ENCODE measurements around the gene SLC66A1. TPM values are rescaled to one million over a fixed set of nuclear protein-coding genes. Genes with fewer than 3 reads are reported as not detected.

The SLC66A1 gene
- total RNA-seq, 6 donors from 2014 or later: 15.6 to 30.3 (median 24.3) TPM

DNA sequence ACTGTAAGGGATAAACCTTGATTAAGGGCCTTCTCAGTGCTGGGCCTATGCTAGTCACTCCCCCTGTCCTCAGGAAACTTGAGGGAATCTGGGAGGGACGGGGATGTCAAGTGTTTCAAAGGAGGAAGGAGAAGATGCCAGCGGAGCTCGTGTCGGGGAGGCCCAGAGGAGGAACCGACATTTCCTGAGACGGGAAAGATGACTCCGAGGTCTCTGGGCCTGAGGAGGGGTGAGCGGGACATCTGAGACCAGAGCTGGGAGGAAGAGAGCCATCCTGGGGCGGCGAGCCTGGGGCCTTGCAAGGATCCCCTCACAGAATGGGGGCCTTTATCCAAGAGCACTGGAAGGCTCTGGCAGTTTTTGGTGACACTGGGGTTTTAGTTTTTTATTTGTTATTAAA is 10.4 kb downstream of the SLC66A1 start:
- ATAC-seq (ENCODE audit: low FRiP score in 2 of 2) (no peak), DNase-seq (no peak)
- Histone ChIP-seq H3K36me3 (peaks cover 10 to 68% (median 48%) of the 10 kb centered on the region in 4 donors), H3K27me3 (no peaks in the 10 kb centered on the region), H3K9me3 (no peaks in the 10 kb centered on the region), H3K27ac (no peak overlapping the region), H3K4me3 (no peak overlapping the region), H3K4me1 (no peaks in the 10 kb centered on the region)
- WGBS, 2 donors: 50 to 64% methylated on average over 10 of the region's 10 CpGs
- TF ChIP-seq, protein P1, sequence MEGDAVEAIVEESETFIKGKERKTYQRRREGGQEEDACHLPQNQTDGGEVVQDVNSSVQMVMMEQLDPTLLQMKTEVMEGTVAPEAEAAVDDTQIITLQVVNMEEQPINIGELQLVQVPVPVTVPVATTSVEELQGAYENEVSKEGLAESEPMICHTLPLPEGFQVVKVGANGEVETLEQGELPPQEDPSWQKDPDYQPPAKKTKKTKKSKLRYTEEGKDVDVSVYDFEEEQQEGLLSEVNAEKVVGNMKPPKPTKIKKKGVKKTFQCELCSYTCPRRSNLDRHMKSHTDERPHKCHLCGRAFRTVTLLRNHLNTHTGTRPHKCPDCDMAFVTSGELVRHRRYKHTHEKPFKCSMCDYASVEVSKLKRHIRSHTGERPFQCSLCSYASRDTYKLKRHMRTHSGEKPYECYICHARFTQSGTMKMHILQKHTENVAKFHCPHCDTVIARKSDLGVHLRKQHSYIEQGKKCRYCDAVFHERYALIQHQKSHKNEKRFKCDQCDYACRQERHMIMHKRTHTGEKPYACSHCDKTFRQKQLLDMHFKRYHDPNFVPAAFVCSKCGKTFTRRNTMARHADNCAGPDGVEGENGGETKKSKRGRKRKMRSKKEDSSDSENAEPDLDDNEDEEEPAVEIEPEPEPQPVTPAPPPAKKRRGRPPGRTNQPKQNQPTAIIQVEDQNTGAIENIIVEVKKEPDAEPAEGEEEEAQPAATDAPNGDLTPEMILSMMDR (IDR thresholded peaks at IDR 0.05): no peak
- no peak for TF ChIP-seq POLR2A (IDR thresholded peaks at IDR 0.05)

DNA sequence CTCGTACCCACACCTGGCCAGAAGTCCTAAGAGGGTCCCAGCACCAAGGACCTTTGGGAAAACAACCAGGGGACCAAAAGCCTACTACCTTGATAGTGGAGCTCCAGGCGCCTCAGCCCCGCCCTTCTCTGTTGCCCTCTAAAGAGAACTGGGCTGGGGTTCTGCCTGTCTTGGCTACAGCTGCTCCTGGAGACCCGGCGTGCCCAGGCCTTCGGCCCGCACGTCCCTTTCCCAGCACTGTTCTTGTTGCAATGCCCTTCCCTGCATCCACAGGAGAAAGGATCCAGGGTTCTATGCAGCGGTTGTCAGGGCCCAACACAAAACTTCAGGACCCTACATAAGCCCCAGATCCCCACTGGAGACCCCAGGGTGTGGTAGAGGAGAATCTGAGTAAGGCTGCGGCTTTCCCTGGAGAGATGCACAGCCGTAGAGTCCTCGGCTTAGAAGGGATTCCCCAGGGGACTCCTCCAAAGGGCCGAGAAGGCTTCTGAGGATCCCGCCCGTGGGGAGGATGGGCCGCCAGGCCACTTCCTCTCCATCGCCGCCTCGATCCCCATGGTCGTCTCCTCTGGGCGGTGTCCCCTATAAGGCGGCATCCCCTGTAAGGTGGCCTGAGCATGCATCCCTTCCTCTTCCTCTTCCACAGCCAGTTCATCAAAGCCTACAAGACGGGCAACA is 12.0 kb downstream of the SLC66A1 start:
- ATAC-seq (ENCODE audit: low FRiP score in 2 of 2) (no peak), DNase-seq (no peak)
- TF ChIP-seq, protein P1 (IDR thresholded peaks at IDR 0.05): no peak
- no peak for TF ChIP-seq EP300 (IDR thresholded peaks at IDR 0.05)
- Histone ChIP-seq H3K9me3 (no peaks in the 10 kb centered on the region), H3K27ac (no peak overlapping the region), H3K4me3 (no peak overlapping the region), H3K27me3 (no peaks in the 10 kb centered on the region), H3K4me1 (no peaks in the 10 kb centered on the region), H3K36me3 (peaks cover 10 to 70% (median 56%) of the 10 kb centered on the region in 4 donors)
- 86 to 88% methylated on average over 12 to 23 of the region's 23 CpGs for WGBS, 2 donors

DNA sequence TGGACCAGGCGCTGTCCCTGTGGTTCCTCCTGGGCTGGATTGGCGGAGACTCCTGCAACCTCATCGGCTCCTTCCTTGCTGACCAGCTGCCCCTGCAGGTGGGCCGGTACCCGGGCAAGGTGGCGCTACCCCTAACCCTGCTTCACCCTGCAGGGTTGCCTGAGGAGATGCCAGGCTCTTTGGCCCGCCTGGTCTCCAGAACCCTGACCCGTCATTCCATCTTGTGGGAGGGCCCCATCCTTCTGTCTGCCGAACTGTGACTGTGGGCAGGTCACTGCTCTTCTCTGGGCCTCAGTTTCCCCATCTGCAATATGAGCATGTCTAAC is 12.5 kb downstream of the SLC66A1 start:
- Histone ChIP-seq H3K4me1 (no peaks in the 10 kb centered on the region), H3K27ac (no peak overlapping the region), H3K36me3 (peaks cover 10 to 73% (median 60%) of the 10 kb centered on the region in 4 donors), H3K4me3 (no peak overlapping the region), H3K27me3 (no peaks in the 10 kb centered on the region), H3K9me3 (no peaks in the 10 kb centered on the region)
- no peak for DNase-seq
- TF ChIP-seq POLR2AphosphoS5 (IDR thresholded peaks at IDR 0.05) (no peak), POLR2A (IDR thresholded peaks at IDR 0.05) (no peak)
- 94 to 100% methylated on average over 4 to 8 of the region's 9 CpGs for WGBS, 2 donors
- ATAC-seq (ENCODE audit: low FRiP score in 2 of 2): no peak

DNA sequence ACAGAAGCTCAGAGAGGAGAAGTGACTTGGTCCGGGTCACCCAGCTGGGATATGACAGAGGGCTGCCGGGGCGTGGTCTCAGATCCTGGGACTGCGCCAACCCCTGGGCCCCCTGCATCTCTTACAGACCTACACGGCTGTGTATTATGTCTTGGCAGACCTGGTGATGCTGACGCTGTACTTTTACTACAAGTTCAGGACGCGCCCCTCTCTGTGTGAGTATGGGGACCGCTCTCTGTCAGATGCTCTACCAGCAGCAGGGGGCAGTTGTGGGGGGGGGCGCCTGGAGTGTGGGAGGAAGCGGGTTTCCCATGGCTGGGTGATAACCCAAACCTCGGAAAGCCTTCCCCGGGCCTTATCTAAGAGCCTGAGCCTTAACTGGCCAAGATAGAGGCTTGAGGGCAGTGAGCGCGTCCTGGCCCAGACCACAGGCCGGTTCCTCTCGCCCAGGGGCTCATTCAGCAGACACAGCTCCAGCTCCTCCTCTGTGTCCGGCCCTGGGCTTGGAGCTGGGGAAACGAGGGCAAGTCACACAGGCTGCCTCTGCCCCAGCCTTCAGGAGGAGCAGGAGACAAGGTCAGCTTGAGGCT is 13.3 kb downstream of the SLC66A1 start:
- no peak for DNase-seq
- 76 to 81% methylated on average over 5 to 19 of the region's 19 CpGs for WGBS, 2 donors
- ATAC-seq (ENCODE audit: low FRiP score in 2 of 2): no peak
- Histone ChIP-seq H3K27ac (no peak overlapping the region), H3K36me3 (peaks cover 10 to 77% (median 59%) of the 10 kb centered on the region in 4 donors), H3K4me1 (no peaks in the 10 kb centered on the region), H3K4me3 (no peak overlapping the region), H3K27me3 (no peaks in the 10 kb centered on the region), H3K9me3 (no peaks in the 10 kb centered on the region)
- TF ChIP-seq EP300 (IDR thresholded peaks at IDR 0.05): no peak
- TF ChIP-seq, protein P1 (IDR thresholded peaks at IDR 0.05): no peak

DNA sequence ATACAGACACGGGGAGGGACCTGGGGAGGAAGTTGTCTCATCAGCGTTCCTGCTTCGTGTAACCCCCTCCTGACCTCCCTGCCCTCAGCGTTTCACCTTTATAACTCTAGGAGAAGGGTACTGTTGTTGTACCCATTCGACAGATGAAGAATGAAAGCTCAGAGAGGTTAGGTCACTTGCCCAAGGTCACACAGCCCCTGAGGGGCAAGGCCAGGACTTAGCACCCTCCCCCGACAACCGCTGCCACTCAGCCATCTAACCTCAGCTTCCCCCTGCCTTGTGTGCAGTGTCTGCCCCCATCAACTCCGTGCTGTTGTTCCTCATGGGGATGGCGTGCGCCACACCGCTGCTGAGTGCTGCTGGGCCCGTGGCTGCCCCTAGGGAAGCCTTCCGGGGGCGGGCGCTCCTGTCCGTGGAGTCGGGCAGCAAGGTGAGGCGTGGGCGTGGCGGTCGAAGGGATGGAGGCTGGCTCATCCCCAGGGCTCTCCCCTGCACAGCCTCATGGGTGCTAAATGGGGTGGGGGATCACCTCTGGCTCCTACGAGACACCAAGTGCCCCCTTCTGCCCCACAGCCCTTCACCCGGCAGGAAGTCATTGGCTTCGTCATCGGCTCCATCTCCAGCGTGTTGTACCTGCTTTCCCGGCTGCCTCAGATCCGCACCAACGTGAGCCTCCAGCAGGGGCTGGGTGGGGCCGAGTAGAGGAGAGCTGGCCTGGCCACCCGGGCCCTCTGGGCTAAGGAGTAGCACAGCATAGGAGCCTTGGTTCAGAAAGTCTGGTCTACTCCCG is 14.0 kb downstream of the SLC66A1 start:
- DNase-seq: no peak
- no peaks in the 10 kb centered on the region for H3K27me3 ChIP-seq
- H3K36me3 ChIP-seq: peaks cover 10 to 77% (median 61%) of the 10 kb centered on the region in 4 donors
- no peak overlapping the region for H3K4me3 ChIP-seq
- no peak for TF ChIP-seq EP300 (IDR thresholded peaks at IDR 0.05)
- TF ChIP-seq POLR2AphosphoS5 (IDR thresholded peaks at IDR 0.05): no peak
- TF ChIP-seq POLR2A (IDR thresholded peaks at IDR 0.05): no peak
- TF ChIP-seq, protein P1 (IDR thresholded peaks at IDR 0.05): no peak
- ATAC-seq (ENCODE audit: low FRiP score in 2 of 2): no peak
- H3K9me3 ChIP-seq: no peaks in the 10 kb centered on the region
- 86 to 87% methylated on average over 22 to 31 of the region's 32 CpGs for WGBS, 2 donors
- H3K4me1 ChIP-seq: no peaks in the 10 kb centered on the region
- H3K27ac ChIP-seq: no peak overlapping the region
